Measurements from ENCODE around the gene AK5. TPM values are rescaled to one million over a fixed set of nuclear protein-coding genes. Genes with fewer than 3 reads are reported as not detected.
"Not testable (repeated sequence)": the region's sequence is repeated elsewhere in the genome, so short reads cannot be mapped to it uniquely, and the experiment has no call there.

The AK5 gene
- total and polyA plus RNA-seq, 8 donors = 0.11 to 0.87 (median 0.28) TPM; not detected in 1

DNA sequence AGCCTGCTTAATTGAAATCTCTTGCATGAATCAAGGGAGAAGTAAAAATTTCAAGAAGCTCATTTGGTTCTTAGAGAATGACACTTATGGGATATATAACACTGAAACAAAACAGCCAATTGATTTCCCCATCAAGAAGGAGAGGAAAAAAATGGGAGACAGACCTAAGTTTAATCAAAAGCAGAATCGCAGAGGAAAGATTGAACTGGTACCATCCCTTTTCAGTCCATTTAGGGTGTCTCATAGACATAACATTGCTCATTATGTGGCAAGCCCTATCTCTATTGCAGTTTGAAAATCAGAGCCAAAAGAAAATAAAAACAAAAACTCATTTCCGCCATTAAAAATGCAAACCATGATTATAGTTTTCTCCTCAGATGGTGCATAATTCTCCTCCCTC lies 119.6 kb downstream of the AK5 start:
- H3K4me3 ChIP-seq = no peak overlapping the region
- H3K36me3 ChIP-seq = no peaks in the 10 kb centered on the region
- 81 to 90% methylated on average over 2 of the region's 2 CpGs for WGBS, 2 donors
- TF ChIP-seq, protein P1, sequence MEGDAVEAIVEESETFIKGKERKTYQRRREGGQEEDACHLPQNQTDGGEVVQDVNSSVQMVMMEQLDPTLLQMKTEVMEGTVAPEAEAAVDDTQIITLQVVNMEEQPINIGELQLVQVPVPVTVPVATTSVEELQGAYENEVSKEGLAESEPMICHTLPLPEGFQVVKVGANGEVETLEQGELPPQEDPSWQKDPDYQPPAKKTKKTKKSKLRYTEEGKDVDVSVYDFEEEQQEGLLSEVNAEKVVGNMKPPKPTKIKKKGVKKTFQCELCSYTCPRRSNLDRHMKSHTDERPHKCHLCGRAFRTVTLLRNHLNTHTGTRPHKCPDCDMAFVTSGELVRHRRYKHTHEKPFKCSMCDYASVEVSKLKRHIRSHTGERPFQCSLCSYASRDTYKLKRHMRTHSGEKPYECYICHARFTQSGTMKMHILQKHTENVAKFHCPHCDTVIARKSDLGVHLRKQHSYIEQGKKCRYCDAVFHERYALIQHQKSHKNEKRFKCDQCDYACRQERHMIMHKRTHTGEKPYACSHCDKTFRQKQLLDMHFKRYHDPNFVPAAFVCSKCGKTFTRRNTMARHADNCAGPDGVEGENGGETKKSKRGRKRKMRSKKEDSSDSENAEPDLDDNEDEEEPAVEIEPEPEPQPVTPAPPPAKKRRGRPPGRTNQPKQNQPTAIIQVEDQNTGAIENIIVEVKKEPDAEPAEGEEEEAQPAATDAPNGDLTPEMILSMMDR (IDR thresholded peaks at IDR 0.05) = no peak
- DNase-seq = no peak
- H3K27ac ChIP-seq = no peak overlapping the region
- intact Hi-C loops (cut with DNase I) = no loop called here
- no peaks in the 10 kb centered on the region for H3K27me3 ChIP-seq
- no peak for ATAC-seq
- FAIRE-seq = no peak
- no peaks in the 10 kb centered on the region for H3K9me3 ChIP-seq
- H3K4me1 ChIP-seq = no peaks in the 10 kb centered on the region

GRCh38 chr1:77405186-77405585 lies 123.4 kb downstream of the AK5 start:
- Histone ChIP-seq H3K27ac (no peak overlapping the region), H3K27me3 (no peaks in the 10 kb centered on the region), H3K4me1 (no peaks in the 10 kb centered on the region), H3K9me3 (no peaks in the 10 kb centered on the region), H3K4me3 (no peak overlapping the region), H3K36me3 (no peaks in the 10 kb centered on the region)
- DNase-seq (no peak), FAIRE-seq (no peak), ATAC-seq (no peak)
- intact Hi-C loops (cut with DNase I) = no loop called here
- TF ChIP-seq, protein P1 (IDR thresholded peaks at IDR 0.05) = no peak
- 59 to 73% methylated on average over 4 of the region's 4 CpGs for WGBS, 2 donors

GRCh38 chr1:77406661-77407060 lies 124.8 kb downstream of the AK5 start:
- Histone ChIP-seq H3K9me3 (no peaks in the 10 kb centered on the region), H3K27ac (no peak overlapping the region), H3K27me3 (no peaks in the 10 kb centered on the region), H3K4me3 (no peak overlapping the region), H3K4me1 (no peaks in the 10 kb centered on the region), H3K36me3 (no peaks in the 10 kb centered on the region)
- DNase-seq (no peak), FAIRE-seq (no peak), ATAC-seq (no peak)
- intact Hi-C loops (cut with DNase I) = no loop called here
- TF ChIP-seq, protein P1 (IDR thresholded peaks at IDR 0.05) = no peak

DNA sequence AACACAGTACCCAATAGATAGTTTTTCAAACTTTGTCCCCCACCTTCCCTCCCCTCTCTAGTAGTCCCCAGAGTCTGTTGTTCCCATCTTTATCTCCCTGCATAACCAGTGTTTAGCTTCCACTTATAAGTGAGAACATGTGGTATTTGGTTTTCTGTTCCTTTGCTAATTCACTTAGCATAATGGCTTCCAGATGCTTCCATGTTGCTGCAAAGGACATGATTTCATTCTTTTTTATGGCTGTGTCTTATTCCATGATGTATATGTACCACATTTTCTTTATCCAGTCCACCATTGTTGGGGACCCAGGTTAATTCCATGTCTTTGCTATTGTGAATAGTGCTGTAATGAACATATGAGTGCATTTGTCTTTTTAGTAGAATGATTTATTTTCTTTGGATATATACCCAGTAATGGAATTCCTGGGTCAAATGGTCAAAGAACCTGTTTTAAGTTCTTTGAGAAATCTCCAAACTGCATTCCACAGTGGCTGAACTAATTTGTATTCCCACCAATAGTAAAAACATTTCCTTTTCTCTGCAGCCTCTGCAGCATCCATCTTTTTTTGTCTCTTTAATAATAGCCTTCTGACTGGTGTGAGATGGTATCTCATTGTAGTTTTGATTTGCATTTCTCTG lies 126.0 kb downstream of the AK5 start:
- no peak for FAIRE-seq
- Histone ChIP-seq H3K27me3 (peaks cover 0 to 3% (median 0%) of the 10 kb centered on the region in 4 donors), H3K4me3 (no peak overlapping the region), H3K27ac (no peak overlapping the region), H3K9me3 (no peaks in the 10 kb centered on the region), H3K4me1 (no peaks in the 10 kb centered on the region), H3K36me3 (no peaks in the 10 kb centered on the region)
- DNase-seq = no peak
- TF ChIP-seq, protein P1 (IDR thresholded peaks at IDR 0.05) = no peak
- intact Hi-C loops (cut with DNase I) = no loop called here
- no peak for ATAC-seq

DNA sequence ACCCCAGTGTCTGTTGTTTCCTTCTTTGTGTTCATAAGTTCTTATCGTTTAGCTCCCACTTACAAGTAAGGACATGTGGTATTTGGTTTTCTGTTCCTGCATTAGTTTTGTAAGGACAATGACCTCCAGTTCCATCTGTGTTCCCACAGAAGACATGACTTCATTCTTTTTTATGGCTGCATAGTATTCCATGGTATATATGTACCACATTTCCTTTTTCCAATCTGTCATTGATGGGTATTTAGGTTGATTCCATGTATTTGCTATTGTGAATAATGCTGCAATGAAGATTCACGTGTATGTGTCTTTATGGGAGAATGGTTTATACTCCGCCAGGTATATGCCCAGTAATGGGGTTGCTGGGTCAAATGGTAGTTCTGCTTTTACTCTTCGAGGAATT lies 127.1 kb downstream of the AK5 start:
- H3K27me3 ChIP-seq; DNase-seq; ATAC-seq; H3K4me1 ChIP-seq; H3K9me3 ChIP-seq; H3K4me3 ChIP-seq; intact Hi-C loops (cut with DNase I); FAIRE-seq; H3K27ac ChIP-seq; H3K36me3 ChIP-seq: not testable (repeated sequence)
- WGBS, 2 donors = 65 to 82% methylated on average over 4 of the region's 4 CpGs

Measured in pancreas (tissue), 10 donors.